ENCODE measurements around the gene CYTH4.

The CYTH4 gene

DNA sequence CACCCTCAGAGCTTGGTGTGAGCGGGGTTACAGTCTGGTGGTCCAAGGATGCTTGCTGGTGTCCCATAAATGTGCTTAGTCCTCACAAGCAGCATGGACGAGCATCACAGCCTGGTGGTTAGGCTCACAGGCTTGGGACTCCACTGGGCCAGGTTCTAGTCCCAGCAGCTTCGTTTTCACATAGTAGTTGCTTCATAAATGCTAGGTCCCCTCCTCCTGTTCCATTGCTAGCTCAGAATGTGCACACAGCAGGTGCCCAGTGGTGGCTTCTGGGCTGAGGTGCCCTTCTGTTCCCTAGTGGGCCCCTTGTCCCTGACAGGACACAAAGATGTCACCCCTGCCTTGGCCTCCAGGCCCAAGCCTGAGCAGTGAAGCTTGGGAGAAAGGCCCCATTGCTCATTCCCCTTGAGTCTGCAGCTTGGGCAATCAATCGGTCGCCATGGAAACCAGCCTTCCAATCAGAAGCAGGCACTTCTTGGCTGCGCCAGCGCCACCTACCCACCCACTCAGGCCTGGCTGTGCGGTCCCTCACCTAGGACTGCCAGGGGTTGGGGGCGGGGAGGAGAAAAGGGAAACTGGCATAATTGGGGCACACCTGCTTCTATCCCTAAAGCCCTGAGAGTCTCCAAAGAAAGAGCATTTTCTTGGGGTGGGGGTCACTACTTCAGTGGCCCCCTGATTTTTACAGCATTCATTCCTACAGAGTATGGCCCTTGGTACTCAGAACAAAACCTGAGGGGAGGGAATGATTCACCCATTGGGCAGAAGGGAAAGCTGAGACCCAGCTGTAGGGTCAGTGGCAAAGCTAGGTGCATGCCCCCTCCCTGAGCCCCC lies 48.1 kb downstream of the CYTH4 start:
- DNase-seq (ENCODE audit: low read depth), result no peak
- H3K27me3 ChIP-seq (replicated peaks; ENCODE audit: control insufficient read depth, insufficient read depth, low read length), result peaks cover 50% of the 10 kb centered on the region
- no peak overlapping the region for H3K9ac ChIP-seq (ENCODE audit: low read length)
- no peaks in the 10 kb centered on the region for H3K36me3 ChIP-seq (ENCODE audit: control insufficient read depth, insufficient read depth, low read length, severe bottlenecking)
- peaks cover 5% of the 10 kb centered on the region for H3K4me1 ChIP-seq (ENCODE audit: control insufficient read depth, insufficient read depth, low read length)
- H3K4me3 ChIP-seq (ENCODE audit: low read length), result no peak overlapping the region
- H3K9me3 ChIP-seq (ENCODE audit: control insufficient read depth, low read length), result no peaks in the 10 kb centered on the region

DNA sequence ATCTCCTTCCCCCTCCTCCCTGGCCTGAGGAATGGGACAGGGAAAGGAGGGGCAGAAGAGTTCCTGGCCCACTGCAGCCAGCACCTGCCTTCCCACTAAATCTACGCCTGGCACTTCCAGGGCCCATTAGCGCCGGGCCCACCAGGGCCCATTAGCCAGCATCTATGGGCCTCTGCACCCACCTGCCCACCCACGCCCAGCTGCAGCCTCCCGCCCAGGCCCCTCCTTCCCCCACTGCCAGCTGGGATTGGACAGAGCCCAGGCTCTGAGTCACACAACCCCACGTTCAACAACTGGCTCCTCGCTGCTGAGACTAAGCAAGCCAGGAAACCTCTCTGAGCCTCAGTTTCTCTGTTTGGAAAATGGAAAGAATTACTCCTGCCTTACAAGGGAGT lies 48.7 kb downstream of the CYTH4 start:
- no peaks in the 10 kb centered on the region for H3K9me3 ChIP-seq (ENCODE audit: control insufficient read depth, low read length)
- no peak overlapping the region for H3K4me3 ChIP-seq (ENCODE audit: low read length)
- no peaks in the 10 kb centered on the region for H3K36me3 ChIP-seq (ENCODE audit: control insufficient read depth, insufficient read depth, low read length, severe bottlenecking)
- no peak overlapping the region for H3K9ac ChIP-seq (ENCODE audit: low read length)
- peaks cover 51% of the 10 kb centered on the region for H3K27me3 ChIP-seq (replicated peaks; ENCODE audit: control insufficient read depth, insufficient read depth, low read length)
- DNase-seq (ENCODE audit: low read depth), result peak; percentile 48
- peaks cover 5% of the 10 kb centered on the region for H3K4me1 ChIP-seq (ENCODE audit: control insufficient read depth, insufficient read depth, low read length)

DNA sequence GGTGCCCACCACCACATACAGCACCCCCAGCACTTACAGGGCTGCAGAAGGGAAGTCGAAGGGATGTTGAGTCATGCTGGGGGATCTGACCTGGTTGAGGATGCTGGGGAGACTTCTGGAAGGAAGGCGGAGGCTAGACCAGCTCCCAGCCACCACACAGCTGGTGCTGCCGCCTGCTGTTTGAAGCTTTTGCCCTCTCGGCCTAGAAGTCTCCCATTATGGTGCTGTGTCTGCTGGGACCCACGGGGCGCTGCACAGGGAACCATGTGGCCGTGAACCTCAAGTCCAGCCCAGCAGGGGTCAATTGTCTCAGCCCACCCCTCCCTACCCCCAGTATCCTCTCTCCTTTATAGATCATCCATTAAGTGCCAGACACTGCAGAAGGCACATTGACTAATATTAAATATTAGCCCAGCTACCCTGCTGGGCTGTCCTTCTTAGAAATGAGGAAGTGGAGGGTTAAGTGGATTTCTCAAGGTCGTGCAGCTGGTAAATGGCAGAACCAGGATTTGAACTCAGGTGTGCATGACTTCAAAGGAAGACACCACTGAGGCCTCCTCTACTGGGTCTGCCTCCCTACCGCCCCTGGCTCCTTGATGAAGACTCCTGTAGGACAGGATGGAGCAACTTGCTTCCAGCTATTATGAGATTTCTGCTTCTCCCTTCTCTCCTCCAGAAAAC lies 49.7 kb downstream of the CYTH4 start:
- no peak for DNase-seq (ENCODE audit: low read depth)
- no peak overlapping the region for H3K4me3 ChIP-seq (ENCODE audit: low read length)
- peaks cover 48% of the 10 kb centered on the region for H3K27me3 ChIP-seq (replicated peaks; ENCODE audit: control insufficient read depth, insufficient read depth, low read length)
- peaks cover 5% of the 10 kb centered on the region for H3K4me1 ChIP-seq (ENCODE audit: control insufficient read depth, insufficient read depth, low read length)
- H3K36me3 ChIP-seq (ENCODE audit: control insufficient read depth, insufficient read depth, low read length, severe bottlenecking), result no peaks in the 10 kb centered on the region
- H3K9me3 ChIP-seq (ENCODE audit: control insufficient read depth, low read length), result no peaks in the 10 kb centered on the region
- H3K9ac ChIP-seq (ENCODE audit: low read length), result no peak overlapping the region

DNA sequence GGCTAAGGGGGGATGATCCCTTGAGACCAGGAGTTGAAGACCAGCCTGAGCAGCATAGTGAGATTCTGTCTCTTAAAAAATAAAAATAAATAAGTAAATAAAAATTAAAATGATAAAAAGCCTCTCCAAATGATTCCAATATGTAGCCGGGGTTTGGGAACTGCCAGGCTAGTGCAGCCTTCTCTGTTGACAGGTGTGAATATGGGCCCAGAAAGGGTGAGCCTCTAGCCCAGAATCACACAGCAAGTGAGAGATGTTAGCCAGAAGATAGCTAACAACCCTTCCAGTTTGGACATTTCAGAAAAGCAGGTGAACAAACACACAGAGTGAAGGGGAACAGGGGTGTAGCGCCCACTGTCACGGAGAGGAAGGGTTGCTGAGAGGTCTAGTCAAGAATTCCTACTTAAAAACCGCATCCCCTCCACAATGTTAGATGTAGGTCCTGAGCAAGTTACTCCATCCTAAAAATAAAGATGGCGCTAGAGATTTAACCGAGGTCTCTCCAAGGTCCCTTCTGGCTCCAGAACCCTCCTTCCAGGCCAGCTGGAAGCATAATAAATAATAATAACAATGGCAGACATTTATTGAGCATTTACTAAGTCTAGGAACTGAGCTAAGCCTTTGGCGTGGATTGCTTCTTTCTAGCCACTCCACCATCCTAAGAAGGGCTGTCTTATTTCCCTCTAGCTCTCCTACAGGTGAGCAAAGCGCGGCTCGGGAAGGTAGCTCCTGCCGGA lies 51.6 kb downstream of the CYTH4 start:
- peaks cover 8% of the 10 kb centered on the region for H3K4me1 ChIP-seq (ENCODE audit: control insufficient read depth, insufficient read depth, low read length)
- no peaks in the 10 kb centered on the region for H3K9me3 ChIP-seq (ENCODE audit: control insufficient read depth, low read length)
- H3K27me3 ChIP-seq (replicated peaks; ENCODE audit: control insufficient read depth, insufficient read depth, low read length), result peaks cover 51% of the 10 kb centered on the region
- H3K36me3 ChIP-seq (ENCODE audit: control insufficient read depth, insufficient read depth, low read length, severe bottlenecking), result no peaks in the 10 kb centered on the region
- no peak overlapping the region for H3K4me3 ChIP-seq (ENCODE audit: low read length)
- no peak for DNase-seq (ENCODE audit: low read depth)
- H3K9ac ChIP-seq (ENCODE audit: low read length), result no peak overlapping the region

DNA sequence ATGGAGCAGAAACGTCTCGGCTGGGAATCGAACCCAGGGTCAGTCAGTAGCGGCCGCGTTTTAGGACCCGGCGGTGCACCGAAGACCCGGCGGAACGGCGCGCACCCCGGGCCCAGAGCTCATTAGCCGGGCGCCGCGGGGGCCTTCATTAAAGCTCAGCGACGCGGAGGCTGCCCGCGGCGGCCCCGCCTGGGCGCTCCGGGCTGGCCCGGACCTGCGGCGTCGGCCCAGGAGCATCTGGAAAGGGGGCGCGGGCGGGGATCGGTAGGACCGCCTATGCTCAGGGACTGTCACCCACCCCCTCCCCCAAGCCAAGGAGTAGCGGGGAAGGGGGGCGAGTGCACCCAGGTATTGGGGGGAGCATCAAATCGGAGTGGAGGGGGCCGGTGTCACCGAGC lies 52.2 kb downstream of the CYTH4 start:
- no peaks in the 10 kb centered on the region for H3K9me3 ChIP-seq (ENCODE audit: control insufficient read depth, low read length)
- no peak for DNase-seq (ENCODE audit: low read depth)
- no peak overlapping the region for H3K4me3 ChIP-seq (ENCODE audit: low read length)
- H3K27me3 ChIP-seq (replicated peaks; ENCODE audit: control insufficient read depth, insufficient read depth, low read length), result peaks cover 57% of the 10 kb centered on the region
- no peaks in the 10 kb centered on the region for H3K36me3 ChIP-seq (ENCODE audit: control insufficient read depth, insufficient read depth, low read length, severe bottlenecking)
- peaks cover 8% of the 10 kb centered on the region for H3K4me1 ChIP-seq (ENCODE audit: control insufficient read depth, insufficient read depth, low read length)
- H3K9ac ChIP-seq (ENCODE audit: low read length), result no peak overlapping the region

DNA sequence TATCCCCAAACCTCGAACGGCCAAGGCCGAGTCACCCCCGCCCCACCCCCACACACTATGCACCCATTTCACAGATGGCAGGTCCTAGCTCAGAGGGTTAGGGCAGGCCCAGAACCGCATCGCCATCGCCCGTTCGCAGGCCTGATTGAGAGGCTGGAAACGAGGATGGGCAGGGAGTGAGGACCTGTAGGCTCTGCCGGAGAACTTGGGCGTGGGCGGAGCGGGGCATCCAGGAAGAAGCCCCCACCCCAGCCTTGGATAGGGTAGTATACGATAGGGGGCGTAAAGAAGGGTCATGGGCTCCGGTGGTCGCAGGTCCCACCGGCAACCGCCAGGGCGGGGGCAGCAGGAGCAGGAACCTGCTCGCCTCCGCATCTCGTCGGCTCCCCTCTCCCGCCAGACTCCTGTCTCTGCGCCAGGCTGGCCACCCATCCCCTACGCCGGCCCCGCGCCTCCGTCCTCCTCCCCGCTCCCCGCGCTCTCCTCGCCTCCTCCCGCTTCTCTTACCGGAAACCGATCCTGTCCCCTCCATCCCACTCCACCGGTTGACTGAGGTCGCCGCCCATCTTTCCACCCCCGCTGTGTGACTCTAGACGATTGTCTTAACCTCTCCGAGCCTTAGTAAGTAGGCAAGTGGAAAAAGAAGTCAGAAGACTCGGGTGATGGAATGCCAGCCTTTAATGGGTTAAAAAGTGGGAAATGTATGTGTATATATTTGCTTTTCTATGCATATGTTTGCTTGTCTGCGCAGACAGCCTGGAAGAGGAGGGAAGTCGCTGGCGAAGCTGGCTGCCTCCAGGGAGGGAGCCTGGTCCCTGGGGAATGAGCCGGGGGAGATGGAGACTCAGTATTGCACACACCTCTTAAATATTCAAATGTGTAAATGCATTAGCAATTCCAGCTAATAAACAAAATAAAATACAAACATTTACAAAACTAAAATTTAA lies 52.8 kb downstream of the CYTH4 start:
- no peak overlapping the region for H3K4me3 ChIP-seq (ENCODE audit: low read length)
- H3K27me3 ChIP-seq (replicated peaks; ENCODE audit: control insufficient read depth, insufficient read depth, low read length), result peaks cover 55% of the 10 kb centered on the region
- H3K9me3 ChIP-seq (ENCODE audit: control insufficient read depth, low read length), result no peaks in the 10 kb centered on the region
- H3K4me1 ChIP-seq (ENCODE audit: control insufficient read depth, insufficient read depth, low read length), result peaks cover 7% of the 10 kb centered on the region
- no peak overlapping the region for H3K9ac ChIP-seq (ENCODE audit: low read length)
- H3K36me3 ChIP-seq (ENCODE audit: control insufficient read depth, insufficient read depth, low read length, severe bottlenecking), result no peaks in the 10 kb centered on the region
- no peak for DNase-seq (ENCODE audit: low read depth)

DNA sequence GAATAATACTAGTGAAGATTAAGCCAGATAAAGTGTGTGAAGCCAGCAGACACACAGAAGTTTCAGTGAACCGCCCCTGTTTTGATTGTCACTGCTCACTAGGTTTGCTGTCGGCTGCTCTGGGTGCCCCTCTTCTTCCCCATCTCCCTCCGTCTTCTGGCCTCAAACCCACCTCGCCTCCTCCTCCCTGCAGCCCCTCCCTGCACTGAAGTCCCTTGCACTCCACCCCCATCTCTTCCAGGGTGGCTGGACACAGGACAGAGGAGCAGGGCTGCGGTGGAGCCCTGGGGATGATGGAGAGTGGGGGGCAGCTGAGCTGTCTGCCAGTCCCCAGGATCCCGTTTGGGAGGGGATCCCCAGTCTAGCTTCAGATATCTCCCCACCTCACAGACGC lies 53.5 kb downstream of the CYTH4 start:
- H3K9me3 ChIP-seq (ENCODE audit: control insufficient read depth, low read length), result no peaks in the 10 kb centered on the region
- H3K36me3 ChIP-seq (ENCODE audit: control insufficient read depth, insufficient read depth, low read length, severe bottlenecking), result no peaks in the 10 kb centered on the region
- no peak for DNase-seq (ENCODE audit: low read depth)
- H3K9ac ChIP-seq (ENCODE audit: low read length), result no peak overlapping the region
- H3K4me1 ChIP-seq (ENCODE audit: control insufficient read depth, insufficient read depth, low read length), result peaks cover 3% of the 10 kb centered on the region
- H3K4me3 ChIP-seq (ENCODE audit: low read length), result no peak overlapping the region
- peaks cover 59% of the 10 kb centered on the region for H3K27me3 ChIP-seq (replicated peaks; ENCODE audit: control insufficient read depth, insufficient read depth, low read length)

DNA sequence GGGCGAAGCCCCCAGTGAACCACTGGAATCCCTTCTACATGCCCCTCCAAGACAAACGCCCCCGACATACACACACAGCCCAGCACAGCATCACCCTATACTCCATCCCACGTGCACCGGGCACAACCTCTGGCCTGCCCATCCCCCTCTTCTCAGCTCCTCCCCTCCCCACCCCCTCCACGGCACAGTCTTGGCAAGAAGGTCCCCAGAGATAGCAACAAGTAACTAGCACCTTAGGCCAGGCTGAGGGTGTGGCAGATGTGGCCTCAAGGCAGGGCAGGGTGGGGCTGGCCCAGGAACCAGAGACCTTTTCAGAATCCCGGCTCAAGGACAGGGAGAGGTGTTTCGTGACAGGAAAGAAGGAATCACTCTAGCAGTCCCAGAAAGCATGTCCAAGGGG lies 54.3 kb downstream of the CYTH4 start:
- Histone ChIP-seq H3K9ac (ENCODE audit: low read length) (no peak overlapping the region), H3K4me1 (ENCODE audit: control insufficient read depth, insufficient read depth, low read length) (peaks cover 3% of the 10 kb centered on the region), H3K4me3 (ENCODE audit: low read length) (no peak overlapping the region), H3K27me3 (replicated peaks; ENCODE audit: control insufficient read depth, insufficient read depth, low read length) (peaks cover 61% of the 10 kb centered on the region), H3K36me3 (ENCODE audit: control insufficient read depth, insufficient read depth, low read length, severe bottlenecking) (no peaks in the 10 kb centered on the region), H3K9me3 (ENCODE audit: control insufficient read depth, low read length) (no peaks in the 10 kb centered on the region)
- DNase-seq (ENCODE audit: low read depth), result no peak

DNA sequence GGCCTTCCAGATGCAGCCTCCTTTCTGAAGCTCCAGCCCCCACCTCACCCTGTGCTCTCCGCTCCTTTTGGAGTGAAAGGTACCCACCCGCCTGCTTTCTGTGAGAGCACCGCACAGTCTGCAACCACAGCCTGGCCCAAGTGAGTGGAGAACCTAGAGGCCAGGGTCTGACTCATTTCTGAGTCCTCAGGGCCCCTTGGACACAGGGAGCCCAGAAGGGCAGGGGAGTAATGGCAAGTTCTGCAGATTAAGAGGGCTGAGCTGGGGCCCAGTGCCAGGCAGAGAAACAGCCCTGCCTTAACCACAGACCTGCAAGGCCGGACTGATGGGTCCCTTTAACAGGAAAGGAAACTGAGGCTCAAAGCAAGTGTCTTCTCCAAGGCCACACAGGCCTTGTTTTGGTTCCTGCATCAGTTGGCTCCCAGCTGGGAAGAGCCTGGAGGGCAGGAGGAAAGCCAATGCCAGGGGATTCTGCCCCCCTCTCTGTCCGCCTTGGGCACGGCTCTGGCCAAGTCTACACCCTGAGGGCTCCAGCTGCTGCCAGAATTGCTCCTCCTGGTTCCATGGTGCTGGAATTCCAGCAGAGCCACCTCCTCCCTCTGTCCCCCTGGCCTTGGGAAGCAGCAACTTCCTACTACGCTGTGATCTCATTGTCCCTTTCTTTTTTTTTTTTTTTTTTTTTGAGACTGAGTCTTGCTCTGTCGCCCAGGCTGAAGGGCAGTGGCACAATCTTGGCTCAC lies 55.1 kb downstream of the CYTH4 start:
- DNase-seq (ENCODE audit: low read depth), result no peak
- no peaks in the 10 kb centered on the region for H3K9me3 ChIP-seq (ENCODE audit: control insufficient read depth, low read length)
- no peak overlapping the region for H3K4me3 ChIP-seq (ENCODE audit: low read length)
- peaks cover 3% of the 10 kb centered on the region for H3K4me1 ChIP-seq (ENCODE audit: control insufficient read depth, insufficient read depth, low read length)
- H3K36me3 ChIP-seq (ENCODE audit: control insufficient read depth, insufficient read depth, low read length, severe bottlenecking), result no peaks in the 10 kb centered on the region
- H3K27me3 ChIP-seq (replicated peaks; ENCODE audit: control insufficient read depth, insufficient read depth, low read length), result peaks cover 59% of the 10 kb centered on the region
- H3K9ac ChIP-seq (ENCODE audit: low read length), result no peak overlapping the region

DNA sequence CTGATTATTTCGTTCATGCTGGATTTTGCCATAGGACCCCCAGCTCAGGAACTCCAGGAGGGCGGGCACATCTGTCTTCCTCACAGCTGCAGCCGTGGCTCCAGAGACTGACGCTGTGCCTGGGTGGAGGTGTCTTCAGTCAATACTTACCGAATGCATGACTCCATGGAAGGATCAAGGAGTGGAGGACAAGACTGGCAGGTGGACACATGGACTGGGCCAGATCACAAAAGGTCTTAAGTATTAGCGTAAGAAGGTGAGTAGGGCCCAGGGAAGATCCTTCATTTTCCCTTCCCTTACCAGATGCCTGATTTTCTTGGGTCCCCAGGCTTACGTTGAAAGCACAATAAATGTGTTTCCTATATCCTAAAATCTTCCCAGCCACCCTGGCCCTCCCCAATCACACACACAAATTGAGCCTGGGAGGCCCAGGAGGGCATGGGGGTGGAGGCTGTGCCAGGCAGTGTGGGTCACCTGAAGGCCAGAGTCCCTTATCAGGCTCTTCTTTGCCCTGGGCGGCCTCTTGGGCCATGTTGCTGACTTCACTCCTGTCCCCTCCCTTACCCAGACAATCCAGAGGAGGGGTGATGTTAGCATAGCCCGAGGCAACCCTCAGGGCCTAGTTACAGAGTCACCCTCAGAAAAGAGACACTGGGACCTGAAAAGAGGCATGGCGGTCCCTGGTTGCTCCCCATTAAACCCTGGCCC lies 56.4 kb downstream of the CYTH4 start:
- Histone ChIP-seq H3K9me3 (ENCODE audit: control insufficient read depth, low read length) (no peaks in the 10 kb centered on the region), H3K36me3 (ENCODE audit: control insufficient read depth, insufficient read depth, low read length, severe bottlenecking) (no peaks in the 10 kb centered on the region), H3K4me3 (ENCODE audit: low read length) (no peak overlapping the region), H3K27me3 (replicated peaks; ENCODE audit: control insufficient read depth, insufficient read depth, low read length) (peaks cover 56% of the 10 kb centered on the region), H3K4me1 (ENCODE audit: control insufficient read depth, insufficient read depth, low read length) (peaks cover 3% of the 10 kb centered on the region), H3K9ac (ENCODE audit: low read length) (no peak overlapping the region)
- no peak for DNase-seq (ENCODE audit: low read depth)

Data from adipocyte (in vitro differentiated cells).